ENCODE results near the gene UPF2. TPM values are rescaled to one million over a fixed set of nuclear protein-coding genes. Genes with fewer than 3 reads are reported as not detected.
A peak's percentile ranks its signal among the peaks of the same experiment; 100 is the strongest.

UPF2 gene
- total RNA-seq, 1 donor from 2014 or later, result 10.0 TPM

GRCh38 chr10:11961771-11962170 lies 80.8 kb downstream of the UPF2 start:
- no peak for ATAC-seq

GRCh38 chr10:11959966-11960365 lies 82.6 kb downstream of the UPF2 start:
- ATAC-seq, result no peak

- no peak for ATAC-seq
These were observed 83.7 kb downstream of the UPF2 start for GRCh38 chr10:11958956-11959355.

- ATAC-seq, result no peak
These were observed 90.9 kb downstream of the UPF2 start for GRCh38 chr10:11951695-11952094.

- no peak for ATAC-seq
These were observed 92.1 kb downstream of the UPF2 start for GRCh38 chr10:11950325-11951018.

- ATAC-seq, result no peak
These were observed 93.5 kb downstream of the UPF2 start for GRCh38 chr10:11949152-11949551.

GRCh38 chr10:11946652-11947051 lies 96.0 kb downstream of the UPF2 start:
- no peak for ATAC-seq

- ATAC-seq, result no peak
These were observed 106.0 kb downstream of the UPF2 start for GRCh38 chr10:11936389-11937152.

- peak; percentile 46 for ATAC-seq
These were observed 108.3 kb downstream of the UPF2 start for GRCh38 chr10:11934262-11934661.

- ATAC-seq, result no peak
These were observed 108.9 kb downstream of the UPF2 start for GRCh38 chr10:11933577-11934223.

- no peak for ATAC-seq
These were observed 111.6 kb downstream of the UPF2 start for GRCh38 chr10:11931038-11931437.

- no peak for ATAC-seq
These were observed 112.2 kb downstream of the UPF2 start for GRCh38 chr10:11930312-11930978.

- no peak for ATAC-seq
These were observed 114.9 kb downstream of the UPF2 start for GRCh38 chr10:11927746-11928145.

GRCh38 chr10:11921800-11922392 lies 120.7 kb downstream of the UPF2 start:
- no peak for ATAC-seq

- no peak for ATAC-seq
These were observed 123.3 kb downstream of the UPF2 start for GRCh38 chr10:11919271-11919670.

GRCh38 chr10:11918384-11918783 lies 124.2 kb downstream of the UPF2 start:
- no peak for ATAC-seq

GRCh38 chr10:11913079-11913641 lies 129.4 kb downstream of the UPF2 start:
- ATAC-seq, result no peak

GRCh38 chr10:11910102-11910501 lies 132.5 kb downstream of the UPF2 start:
- no peak for ATAC-seq

- no peak for ATAC-seq
These were observed 133.0 kb downstream of the UPF2 start for GRCh38 chr10:11909618-11910017.

- no peak for ATAC-seq
These were observed 133.6 kb downstream of the UPF2 start for GRCh38 chr10:11908991-11909390.

- no peak for ATAC-seq
These were observed 134.1 kb downstream of the UPF2 start for GRCh38 chr10:11908536-11908935.

GRCh38 chr10:11907914-11908313 lies 134.7 kb downstream of the UPF2 start:
- no peak for ATAC-seq

Measured in esophagus mucosa (tissue), 1 donor.